Gastrocnemius medialis (tissue), 4 donors: ENCODE results near the gene HYAL2.

Experiments
- CTCF ChIP-seq, 5 experiments: fragments of 450-650 bp in 3 of 5; fragments of 200-600 bp in 2 of 5; sonication (generic) in 2 of 5; IDR thresholded peaks in 4 of 5; conservative IDR thresholded peaks in 1 of 5; 1 replicate in 4 of 5; 2 replicates in 1 of 5; pipeline ENCODE4 v1.5.1; 2016 to 2019; ENCODE audit warnings: antibody characterized with exemption in 5 of 5, mild to moderate bottlenecking in 3 of 5, moderate library complexity in 3 of 5
- POLR2A ChIP-seq, 2 donors: fragments of 450-650 bp; IDR thresholded peaks; one replicate each; pipeline ENCODE4 v1.6.1; 2017; ENCODE audit warnings: antibody characterized with exemption in 2 of 2, mild to moderate bottlenecking in 2 of 2, moderate library complexity in 2 of 2

GRCh38 chr3:50299638-50299928 is 23.0 kb downstream of the HYAL2 start:
- no peak for TF ChIP-seq CTCF (IDR thresholded peaks at IDR 0.05 in 4 of 5, conservative IDR thresholded peaks at IDR 0.05 in 1 of 5)
- no peak for TF ChIP-seq POLR2A (IDR thresholded peaks at IDR 0.05)
